Hepatocyte (in vitro differentiated cells): ENCODE results near the gene PREPL. TPM values are rescaled to one million over a fixed set of nuclear protein-coding genes. Genes with fewer than 3 reads are reported as not detected.

ENCODE experiments used
- DNase-seq: peaks from one replicate; pipeline ENCODE4 v3.0.0-alpha.2; 2016; ENCODE audit warnings: low spot score
- H2AFZ ChIP-seq: fragments of 200-600 bp; sonication (generic); 2 replicates; pipeline ENCODE4 v1.6.0; 2016; ENCODE audit warnings: antibody characterized with exemption, mild to moderate bottlenecking
- H3K27ac ChIP-seq: fragments of 200-600 bp; sonication (generic); 2 replicates; pipeline ENCODE4 v1.5.1; 2016; ENCODE audit warnings: mild to moderate bottlenecking
- H3K27me3 ChIP-seq: fragments of 200-600 bp; sonication (generic); 2 replicates; pipeline ENCODE4 v1.6.1; 2016
- H3K36me3 ChIP-seq: fragments of 200-600 bp; sonication (generic); replicated peaks from 2 replicates; pipeline ENCODE4 v1.5.1; 2016; ENCODE audit warnings: low read depth; ENCODE audit not compliant: insufficient read depth
- H3K4me1 ChIP-seq: fragments of 200-600 bp; sonication (generic); 2 replicates; pipeline ENCODE4 v1.5.1; 2016; ENCODE audit warnings: mild to moderate bottlenecking, moderate library complexity; ENCODE audit not compliant: insufficient read depth
- H3K4me2 ChIP-seq: fragments of 200-600 bp; sonication (generic); 2 replicates; pipeline ENCODE4 v1.6.0; 2016
- H3K4me3 ChIP-seq: fragments of 200-600 bp; sonication (generic); 2 replicates; pipeline ENCODE4 v1.5.1; 2016; ENCODE audit warnings: mild to moderate bottlenecking
- H3K79me2 ChIP-seq: fragments of 200-600 bp; sonication (generic); 2 replicates; pipeline ENCODE4 v1.6.0; 2017; ENCODE audit warnings: mild to moderate bottlenecking
- H3K9me2 ChIP-seq: fragments of 200-600 bp; sonication (generic); replicated peaks from 2 replicates; pipeline ENCODE4 v1.6.0; 2017; ENCODE audit warnings: mild to moderate bottlenecking; ENCODE audit not compliant: insufficient read depth
- H3K9me3 ChIP-seq: fragments of 200-600 bp; sonication (generic); 2 replicates; pipeline ENCODE4 v1.5.1; 2016; ENCODE audit warnings: low read depth, mild to moderate bottlenecking
- H4K20me1 ChIP-seq: fragments of 200-600 bp; sonication (generic); 2 replicates; pipeline ENCODE4 v1.6.0; 2016; ENCODE audit warnings: mild to moderate bottlenecking; ENCODE audit not compliant: insufficient read depth, poor library complexity, severe bottlenecking
- CTCF ChIP-seq: fragments of 200-600 bp; sonication (generic); IDR thresholded peaks from 2 replicates; pipeline ENCODE4 v1.5.1; 2016; ENCODE audit warnings: antibody characterized with exemption, mild to moderate bottlenecking; ENCODE audit not compliant: poor library complexity
- EZH2 ChIP-seq: fragments of 200-600 bp; sonication (generic); IDR thresholded peaks from 2 replicates; pipeline ENCODE4 v1.6.1; 2016; ENCODE audit warnings: antibody characterized with exemption, mild to moderate bottlenecking, borderline replicate concordance
- EZH2phosphoT487 ChIP-seq: fragments of 200-600 bp; sonication (generic); IDR thresholded peaks from one replicate; pipeline ENCODE4 v1.6.1; 2018; ENCODE audit warnings: antibody characterized with exemption, mild to moderate bottlenecking, low read depth, moderate library complexity; ENCODE audit not compliant: unreplicated experiment, severe bottlenecking
- WGBS: methylation state at CpG from one replicate; pipeline ENCODE4 v1.1.6; 2016; ENCODE audit warnings: low lambda C conversion rate; ENCODE audit errors: missing lambda C conversion rate; 5-methylcytosine and 5-hydroxymethylcytosine counted together
- polyA plus RNA-seq: library from polyadenylated mRNA; unstranded; fragments of >200 nt; fragmentation: Nextera tagmentation; extraction: Ambion mirVana; gene quantifications from 2 replicates; pipeline ENCODE4 v1.2.1, GENCODE V29; 2016
- total RNA-seq: library from RNA; depleted of rRNA; stranded (reverse); fragments of >200 nt; gene quantifications from 2 replicates; pipeline ENCODE4 v1.2.3, GENCODE V29; 2014

Gene PREPL
- total and polyA plus RNA-seq, 2 experiments from 2014 or later = 21.7 to 44.3 TPM

GRCh38 chr2:44286119-44286883, 75.0 kb downstream of the PREPL start:
- Histone ChIP-seq H3K9me2 (no peaks in the 10 kb centered on the region), H3K27me3 (no peaks in the 10 kb centered on the region), H3K27ac (peak overlapping the region; percentile 60), H3K36me3 (no peaks in the 10 kb centered on the region), H4K20me1 (no peaks in the 10 kb centered on the region), H3K4me3 (no peak overlapping the region), H2AFZ (no peak overlapping the region), H3K4me2 (no peak overlapping the region), H3K9me3 (no peaks in the 10 kb centered on the region), H3K4me1 (peaks cover 5% of the 10 kb centered on the region), H3K79me2 (no peaks in the 10 kb centered on the region)
- 96% methylated on average over 26 of the region's 26 CpGs for WGBS
- DNase-seq = no peak
- TF ChIP-seq EZH2 (no peak), CTCF (no peak), EZH2phosphoT487 (no peak)

- Histone ChIP-seq H4K20me1 (no peaks in the 10 kb centered on the region), H3K27me3 (no peaks in the 10 kb centered on the region), H3K4me1 (no peaks in the 10 kb centered on the region), H2AFZ (no peak overlapping the region), H3K9me3 (no peaks in the 10 kb centered on the region), H3K27ac (peak overlapping the region; percentile 24), H3K4me3 (no peak overlapping the region), H3K4me2 (no peak overlapping the region), H3K79me2 (no peaks in the 10 kb centered on the region), H3K36me3 (no peaks in the 10 kb centered on the region), H3K9me2 (no peaks in the 10 kb centered on the region)
- DNase-seq = peak; percentile 18
- 32% methylated on average over 5 of the region's 5 CpGs for WGBS
- TF ChIP-seq EZH2phosphoT487 = no peak
- no peak for TF ChIP-seq CTCF
- TF ChIP-seq EZH2 = no peak
Measured at GRCh38 chr2:44285174-44285573, 76.1 kb downstream of the PREPL start.

- no peak for TF ChIP-seq EZH2
- TF ChIP-seq CTCF = no peak
- TF ChIP-seq EZH2phosphoT487 = no peak
- Histone ChIP-seq H4K20me1 (no peaks in the 10 kb centered on the region), H3K9me2 (no peaks in the 10 kb centered on the region), H3K27me3 (no peaks in the 10 kb centered on the region), H3K4me2 (no peak overlapping the region), H3K79me2 (no peaks in the 10 kb centered on the region), H3K36me3 (no peaks in the 10 kb centered on the region), H3K4me3 (no peak overlapping the region), H3K27ac (no peak overlapping the region), H2AFZ (no peak overlapping the region), H3K9me3 (no peaks in the 10 kb centered on the region), H3K4me1 (no peaks in the 10 kb centered on the region)
- DNase-seq = no peak
- whole genome bisulfite sequencing = 90% methylated on average over 1 of the region's 1 CpG
Measured at GRCh38 chr2:44283116-44283666, 78.1 kb downstream of the PREPL start.
